GM23338 (cell line): ENCODE results near the gene TRIOBP.

Source experiments
- CREB1 ChIP-seq: fragments of 250-450 bp; sonication (Bioruptor Pico); IDR thresholded peaks from 2 replicates; pipeline ENCODE4 v1.5.0; 2020; ENCODE audit warnings: low read depth, mild to moderate bottlenecking, moderate library complexity
- CTCF ChIP-seq, 2 experiments: fragments of 200-600 bp in 1 of 2; sonication (generic) in 1 of 2; conservative IDR thresholded peaks; 2 replicates each; pipeline versions ENCODE4 v1.5.1 to v1.6.1; 2016 to 2017; ENCODE audit warnings: antibody characterized with exemption in 2 of 2, low read depth in 2 of 2, mild to moderate bottlenecking in 2 of 2, moderate library complexity in 1 of 2
- EZH2 ChIP-seq: fragments of 200-600 bp; sonication (generic); IDR thresholded peaks from one replicate; pipeline ENCODE4 v1.8.0; 2017; ENCODE audit warnings: antibody characterized with exemption, mild to moderate bottlenecking, low read depth; ENCODE audit not compliant: unreplicated experiment
- JUNB ChIP-seq: IDR thresholded peaks from one replicate; pipeline ENCODE4 v1.6.1; 2016; ENCODE audit warnings: antibody characterized with exemption; ENCODE audit not compliant: unreplicated experiment
- POLR2AphosphoS5 ChIP-seq: IDR thresholded peaks from 2 replicates; pipeline ENCODE4 v1.6.1; 2016; ENCODE audit warnings: antibody characterized with exemption, low read depth
- TF ChIP-seq, protein P1 (sequence below): IDR thresholded peaks from one replicate; pipeline ENCODE4 v1.6.1; 2018; ENCODE audit warnings: antibody characterized with exemption; ENCODE audit not compliant: unreplicated experiment

GRCh38 chr22:37677493-37677974 lies 19.3 kb upstream of the TRIOBP start:
- no peak for TF ChIP-seq CTCF (conservative IDR thresholded peaks at IDR 0.05; ENCODE audit: low read depth in 2 of 2)
- TF ChIP-seq EZH2, result no peak
- TF ChIP-seq CREB1 (CRISPR knock-in tag), result no peak
- TF ChIP-seq POLR2AphosphoS5, result no peak
- TF ChIP-seq JUNB, result no peak
- TF ChIP-seq, protein P1, sequence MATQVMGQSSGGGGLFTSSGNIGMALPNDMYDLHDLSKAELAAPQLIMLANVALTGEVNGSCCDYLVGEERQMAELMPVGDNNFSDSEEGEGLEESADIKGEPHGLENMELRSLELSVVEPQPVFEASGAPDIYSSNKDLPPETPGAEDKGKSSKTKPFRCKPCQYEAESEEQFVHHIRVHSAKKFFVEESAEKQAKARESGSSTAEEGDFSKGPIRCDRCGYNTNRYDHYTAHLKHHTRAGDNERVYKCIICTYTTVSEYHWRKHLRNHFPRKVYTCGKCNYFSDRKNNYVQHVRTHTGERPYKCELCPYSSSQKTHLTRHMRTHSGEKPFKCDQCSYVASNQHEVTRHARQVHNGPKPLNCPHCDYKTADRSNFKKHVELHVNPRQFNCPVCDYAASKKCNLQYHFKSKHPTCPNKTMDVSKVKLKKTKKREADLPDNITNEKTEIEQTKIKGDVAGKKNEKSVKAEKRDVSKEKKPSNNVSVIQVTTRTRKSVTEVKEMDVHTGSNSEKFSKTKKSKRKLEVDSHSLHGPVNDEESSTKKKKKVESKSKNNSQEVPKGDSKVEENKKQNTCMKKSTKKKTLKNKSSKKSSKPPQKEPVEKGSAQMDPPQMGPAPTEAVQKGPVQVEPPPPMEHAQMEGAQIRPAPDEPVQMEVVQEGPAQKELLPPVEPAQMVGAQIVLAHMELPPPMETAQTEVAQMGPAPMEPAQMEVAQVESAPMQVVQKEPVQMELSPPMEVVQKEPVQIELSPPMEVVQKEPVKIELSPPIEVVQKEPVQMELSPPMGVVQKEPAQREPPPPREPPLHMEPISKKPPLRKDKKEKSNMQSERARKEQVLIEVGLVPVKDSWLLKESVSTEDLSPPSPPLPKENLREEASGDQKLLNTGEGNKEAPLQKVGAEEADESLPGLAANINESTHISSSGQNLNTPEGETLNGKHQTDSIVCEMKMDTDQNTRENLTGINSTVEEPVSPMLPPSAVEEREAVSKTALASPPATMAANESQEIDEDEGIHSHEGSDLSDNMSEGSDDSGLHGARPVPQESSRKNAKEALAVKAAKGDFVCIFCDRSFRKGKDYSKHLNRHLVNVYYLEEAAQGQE, result no peak
